WTC11 (cell line): ENCODE results near the gene GALNT7.

Experiments
- ATF1 ChIP-seq: sonication (generic); formaldehyde crosslinking; IDR thresholded peaks from 2 replicates; pipeline ENCODE4 v1.8.1; 2023; ENCODE audit warnings: mild to moderate bottlenecking, moderate library complexity, missing genetic modification reagents
- ATF6 ChIP-seq: sonication (generic); formaldehyde crosslinking; IDR thresholded peaks from 2 replicates; pipeline ENCODE4 v1.8.1; 2023; ENCODE audit warnings: mild to moderate bottlenecking, missing genetic modification reagents
- CTCF ChIP-seq: fragments of 200-600 bp; IDR thresholded peaks from 2 replicates; pipeline ENCODE4 v1.8.0; 2022; ENCODE audit warnings: antibody characterized with exemption
- ELF4 ChIP-seq: sonication (generic); formaldehyde crosslinking; IDR thresholded peaks from 2 replicates; pipeline ENCODE4 v1.8.1; 2022; ENCODE audit warnings: low read depth, mild to moderate bottlenecking, moderate library complexity, missing genetic modification reagents
- MAX ChIP-seq: sonication (generic); formaldehyde crosslinking; IDR thresholded peaks from 2 replicates; pipeline ENCODE4 v1.8.0; 2022; ENCODE audit warnings: mild to moderate bottlenecking, missing genetic modification reagents
- NR3C1 ChIP-seq: sonication (generic); formaldehyde crosslinking; conservative IDR thresholded peaks from 2 replicates; pipeline ENCODE4 v1.8.1; 2023; ENCODE audit warnings: low read depth, mild to moderate bottlenecking, missing genetic modification reagents
- TCF7 ChIP-seq: sonication (generic); formaldehyde crosslinking; IDR thresholded peaks from 2 replicates; pipeline ENCODE4 v1.8.0; 2022; ENCODE audit warnings: mild to moderate bottlenecking, low read depth, missing genetic modification reagents, moderate library complexity
- USF1 ChIP-seq: sonication (generic); formaldehyde crosslinking; IDR thresholded peaks from 2 replicates; pipeline ENCODE4 v1.8.0; 2022; ENCODE audit warnings: mild to moderate bottlenecking, missing genetic modification reagents
- ZBTB43 ChIP-seq: sonication (generic); formaldehyde crosslinking; IDR thresholded peaks from 2 replicates; pipeline ENCODE4 v1.8.1; 2023; ENCODE audit warnings: mild to moderate bottlenecking, missing genetic modification reagents

GRCh38 chr4:173254646-173255045 lies 86.0 kb downstream of the GALNT7 start:
- TF ChIP-seq ATF6 (no peak), ZBTB43 (CRISPR knock-in tag) (no peak), CTCF (no peak), TCF7 (CRISPR knock-in tag) (no peak), MAX (no peak), USF1 (CRISPR knock-in tag) (no peak), ELF4 (CRISPR knock-in tag) (no peak), NR3C1 (no peak), ATF1 (no peak)
